ENCODE data around the gene SLX4IP. TPM values are rescaled to one million over a fixed set of nuclear protein-coding genes. Genes with fewer than 3 reads are reported as not detected.

SLX4IP gene
- total and polyA plus RNA-seq, 2 of the 13 experiments (the other 11 are each of a cell fraction or from before 2014, with no cell fraction given), result 3.6 to 7.3 TPM

GRCh38 chr20:10674684-10675449 is 239.8 kb downstream of the SLX4IP start (continued):
- TF ChIP-seq ZNF883 (CRISPR knock-in tag; IDR thresholded peaks at IDR 0.05; ENCODE audit: not compliant biosample characterization), result no peak
- 0 out of 2 replicates have a peak, but pooled peaks have one; percentile 29 for TF ChIP-seq ZNF552 (CRISPR knock-in tag; IDR thresholded peaks at IDR 0.05; ENCODE audit: borderline replicate concordance)
- TF ChIP-seq TAF1 (CRISPR knock-in tag; IDR thresholded peaks at IDR 0.05), result no peak
- peak; percentile 49; the same call in 1 of the 2 replicates for TF ChIP-seq ZMYM3 (CRISPR knock-in tag; IDR thresholded peaks at IDR 0.05)
- no peak for TF ChIP-seq ZUFSP (CRISPR knock-in tag; IDR thresholded peaks at IDR 0.05; ENCODE audit: borderline replicate concordance)
- no peak for TF ChIP-seq RFX1 (IDR thresholded peaks at IDR 0.05)
- TF ChIP-seq HNRNPL (IDR thresholded peaks at IDR 0.05; ENCODE audit: low read depth, low read length), result peak; percentile 86
- peak; percentile 70 for TF ChIP-seq MIER2 (CRISPR knock-in tag; IDR thresholded peaks at IDR 0.05)
- TF ChIP-seq HMGXB4 (CRISPR knock-in tag; IDR thresholded peaks at IDR 0.05; ENCODE audit: borderline replicate concordance in 1 of 2, low read depth in 1 of 2), result peak; percentile 95 to 97
- TF ChIP-seq ZNF281 (CRISPR knock-in tag; IDR thresholded peaks at IDR 0.05; ENCODE audit: borderline replicate concordance), result no peak; the same call in 1 of the 2 replicates
- no peak for TF ChIP-seq ZBTB49 (CRISPR knock-in tag; IDR thresholded peaks at IDR 0.05; ENCODE audit: borderline replicate concordance)
- peak; percentile 58; the same call in 1 of the 2 replicates for TF ChIP-seq ZKSCAN8 (CRISPR knock-in tag; IDR thresholded peaks at IDR 0.05; ENCODE audit: borderline replicate concordance)
- TF ChIP-seq WIZ (CRISPR knock-in tag; IDR thresholded peaks at IDR 0.05), result no peak
- 0 out of 2 replicates have a peak, but pooled peaks have one; percentile 21 for TF ChIP-seq MTERF4 (CRISPR knock-in tag; IDR thresholded peaks at IDR 0.05)
- no peak for TF ChIP-seq DMTF1 (CRISPR knock-in tag; IDR thresholded peaks at IDR 0.05)
